Stimulated activated CD4-positive, alpha-beta T cell treated with anti-CD3 and anti-CD28 coated beads, Interleukin-15, amount 100 ng/mL, for 24 hours (primary cell): ENCODE results near the gene PTPN3.
"Not testable (repeated sequence)": the region's sequence is repeated elsewhere in the genome, so short reads cannot be mapped to it uniquely, and the experiment has no call there.

Source experiments
- DNase-seq: peaks from one replicate; pipeline ENCODE4 v3.0.0-alpha.2; 2020

Gene PTPN3

GRCh38 chr9:109498195-109499092 is at the start of gene PTPN3:
Gene PTPN3 (minus strand): TSS chr9:109498307. CDS start chr9:109463434, 34,873 bp downstream.
- DNase-seq: no peak

- not testable (repeated sequence) for DNase-seq
Measured at GRCh38 chr9:109544954-109545353, 46.8 kb upstream of the PTPN3 start.

- no peak for DNase-seq
Measured at GRCh38 chr9:109542922-109543321, 44.8 kb upstream of the PTPN3 start.

GRCh38 chr9:109538346-109538745 is 40.2 kb upstream of the PTPN3 start:
- DNase-seq: no peak

- DNase-seq: no peak
Measured at GRCh38 chr9:109537288-109537687, 39.2 kb upstream of the PTPN3 start.

- DNase-seq: no peak
Measured at GRCh38 chr9:109536859-109537258, 38.8 kb upstream of the PTPN3 start.

GRCh38 chr9:109535365-109535764 is 37.3 kb upstream of the PTPN3 start:
- DNase-seq: no peak

GRCh38 chr9:109534151-109534550 is 36.0 kb upstream of the PTPN3 start:
- no peak for DNase-seq

GRCh38 chr9:109532652-109533051 is 34.5 kb upstream of the PTPN3 start:
- not testable (repeated sequence) for DNase-seq

- no peak for DNase-seq
Measured at GRCh38 chr9:109522106-109522505, 24.0 kb upstream of the PTPN3 start.

- peak; percentile 58 for DNase-seq
Measured at GRCh38 chr9:109520475-109521132, 22.5 kb upstream of the PTPN3 start.

- DNase-seq: no peak
Measured at GRCh38 chr9:109519366-109519765, 21.3 kb upstream of the PTPN3 start.

- DNase-seq: no peak
Measured at GRCh38 chr9:109518621-109519335, 20.7 kb upstream of the PTPN3 start.

- DNase-seq: no peak
Measured at GRCh38 chr9:109517901-109518377, 19.8 kb upstream of the PTPN3 start.

- DNase-seq: no peak
Measured at GRCh38 chr9:109513871-109514270, 15.8 kb upstream of the PTPN3 start.

- no peak for DNase-seq
Measured at GRCh38 chr9:109512170-109512756, 14.2 kb upstream of the PTPN3 start.

GRCh38 chr9:109510506-109510905 is 12.4 kb upstream of the PTPN3 start:
- no peak for DNase-seq

GRCh38 chr9:109510042-109510441 is 11.9 kb upstream of the PTPN3 start:
- DNase-seq: not testable (repeated sequence)

GRCh38 chr9:109509611-109510010 is 11.5 kb upstream of the PTPN3 start:
- no peak for DNase-seq

GRCh38 chr9:109507421-109507838 is 9.3 kb upstream of the PTPN3 start:
- DNase-seq: no peak

GRCh38 chr9:109506097-109506712 is 8.1 kb upstream of the PTPN3 start:
- no peak for DNase-seq

GRCh38 chr9:109504689-109505088 is 6.6 kb upstream of the PTPN3 start:
- DNase-seq: no peak
